Measurements from ENCODE around the gene PGA3. TPM values are rescaled to one million over a fixed set of nuclear protein-coding genes. Genes with fewer than 3 reads are reported as not detected.

The PGA3 gene
- polyA plus RNA-seq, 1 of the 3 experiments (the other 2 are of a cell fraction), result not detected

- no peaks in the 10 kb centered on the region for H3F3A ChIP-seq (replicated peaks; ENCODE audit: insufficient read depth)
- no peaks in the 10 kb centered on the region for H3K9me3 ChIP-seq
- ChIA-PET CTCF (interaction anchor here (0.8 to 4.5 kb wide), 3 partner anchors 10 to 125 kb away, joined by 3 to 24 read pairs (median 5); no protein-coding TSS in a partner anchor), POLR2A (no interaction called here)
- no peaks in the 10 kb centered on the region for H3K36me3 ChIP-seq (replicated peaks in 1 of 2; ENCODE audit: control insufficient read depth in 1 of 2, insufficient read depth in 2 of 2, low read length in 1 of 2)
- H3K4me2 ChIP-seq, result no peak overlapping the region
- TF ChIP-seq ELF1 (IDR thresholded peaks at IDR 0.05), result no peak
- no peak for TF ChIP-seq POLR2AphosphoS5 (IDR thresholded peaks at IDR 0.05; ENCODE audit: low read depth, low read length)
- TF ChIP-seq, protein P1, sequence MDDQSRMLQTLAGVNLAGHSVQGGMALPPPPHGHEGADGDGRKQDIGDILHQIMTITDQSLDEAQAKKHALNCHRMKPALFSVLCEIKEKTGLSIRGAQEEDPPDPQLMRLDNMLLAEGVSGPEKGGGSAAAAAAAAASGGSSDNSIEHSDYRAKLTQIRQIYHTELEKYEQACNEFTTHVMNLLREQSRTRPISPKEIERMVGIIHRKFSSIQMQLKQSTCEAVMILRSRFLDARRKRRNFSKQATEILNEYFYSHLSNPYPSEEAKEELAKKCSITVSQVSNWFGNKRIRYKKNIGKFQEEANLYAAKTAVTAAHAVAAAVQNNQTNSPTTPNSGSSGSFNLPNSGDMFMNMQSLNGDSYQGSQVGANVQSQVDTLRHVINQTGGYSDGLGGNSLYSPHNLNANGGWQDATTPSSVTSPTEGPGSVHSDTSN (IDR thresholded peaks at IDR 0.05), result no peak
- TF ChIP-seq, protein P2, sequence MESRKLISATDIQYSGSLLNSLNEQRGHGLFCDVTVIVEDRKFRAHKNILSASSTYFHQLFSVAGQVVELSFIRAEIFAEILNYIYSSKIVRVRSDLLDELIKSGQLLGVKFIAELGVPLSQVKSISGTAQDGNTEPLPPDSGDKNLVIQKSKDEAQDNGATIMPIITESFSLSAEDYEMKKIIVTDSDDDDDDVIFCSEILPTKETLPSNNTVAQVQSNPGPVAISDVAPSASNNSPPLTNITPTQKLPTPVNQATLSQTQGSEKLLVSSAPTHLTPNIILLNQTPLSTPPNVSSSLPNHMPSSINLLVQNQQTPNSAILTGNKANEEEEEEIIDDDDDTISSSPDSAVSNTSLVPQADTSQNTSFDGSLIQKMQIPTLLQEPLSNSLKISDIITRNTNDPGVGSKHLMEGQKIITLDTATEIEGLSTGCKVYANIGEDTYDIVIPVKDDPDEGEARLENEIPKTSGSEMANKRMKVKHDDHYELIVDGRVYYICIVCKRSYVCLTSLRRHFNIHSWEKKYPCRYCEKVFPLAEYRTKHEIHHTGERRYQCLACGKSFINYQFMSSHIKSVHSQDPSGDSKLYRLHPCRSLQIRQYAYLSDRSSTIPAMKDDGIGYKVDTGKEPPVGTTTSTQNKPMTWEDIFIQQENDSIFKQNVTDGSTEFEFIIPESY (IDR thresholded peaks at IDR 0.05; ENCODE audit: borderline replicate concordance, low read depth), result no peak
- no peak for TF ChIP-seq USF1 (IDR thresholded peaks at IDR 0.05; ENCODE audit: borderline replicate concordance, low read depth)
- no peak for TF ChIP-seq FOXJ3 (CRISPR knock-in tag; IDR thresholded peaks at IDR 0.05)
- no peak for TF ChIP-seq RAD21 (IDR thresholded peaks at IDR 0.05; ENCODE audit: low read length)
- TF ChIP-seq, protein P3, sequence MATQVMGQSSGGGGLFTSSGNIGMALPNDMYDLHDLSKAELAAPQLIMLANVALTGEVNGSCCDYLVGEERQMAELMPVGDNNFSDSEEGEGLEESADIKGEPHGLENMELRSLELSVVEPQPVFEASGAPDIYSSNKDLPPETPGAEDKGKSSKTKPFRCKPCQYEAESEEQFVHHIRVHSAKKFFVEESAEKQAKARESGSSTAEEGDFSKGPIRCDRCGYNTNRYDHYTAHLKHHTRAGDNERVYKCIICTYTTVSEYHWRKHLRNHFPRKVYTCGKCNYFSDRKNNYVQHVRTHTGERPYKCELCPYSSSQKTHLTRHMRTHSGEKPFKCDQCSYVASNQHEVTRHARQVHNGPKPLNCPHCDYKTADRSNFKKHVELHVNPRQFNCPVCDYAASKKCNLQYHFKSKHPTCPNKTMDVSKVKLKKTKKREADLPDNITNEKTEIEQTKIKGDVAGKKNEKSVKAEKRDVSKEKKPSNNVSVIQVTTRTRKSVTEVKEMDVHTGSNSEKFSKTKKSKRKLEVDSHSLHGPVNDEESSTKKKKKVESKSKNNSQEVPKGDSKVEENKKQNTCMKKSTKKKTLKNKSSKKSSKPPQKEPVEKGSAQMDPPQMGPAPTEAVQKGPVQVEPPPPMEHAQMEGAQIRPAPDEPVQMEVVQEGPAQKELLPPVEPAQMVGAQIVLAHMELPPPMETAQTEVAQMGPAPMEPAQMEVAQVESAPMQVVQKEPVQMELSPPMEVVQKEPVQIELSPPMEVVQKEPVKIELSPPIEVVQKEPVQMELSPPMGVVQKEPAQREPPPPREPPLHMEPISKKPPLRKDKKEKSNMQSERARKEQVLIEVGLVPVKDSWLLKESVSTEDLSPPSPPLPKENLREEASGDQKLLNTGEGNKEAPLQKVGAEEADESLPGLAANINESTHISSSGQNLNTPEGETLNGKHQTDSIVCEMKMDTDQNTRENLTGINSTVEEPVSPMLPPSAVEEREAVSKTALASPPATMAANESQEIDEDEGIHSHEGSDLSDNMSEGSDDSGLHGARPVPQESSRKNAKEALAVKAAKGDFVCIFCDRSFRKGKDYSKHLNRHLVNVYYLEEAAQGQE (IDR thresholded peaks at IDR 0.05; ENCODE audit: low read depth, low read length), result no peak
- no peak for TF ChIP-seq IRF3 (IDR thresholded peaks at IDR 0.05; ENCODE audit: low read depth, low read length)
- no peak for TF ChIP-seq GATA2 (CRISPR knock-in tag; IDR thresholded peaks at IDR 0.05)
- TF ChIP-seq TAF1 (IDR thresholded peaks at IDR 0.05; ENCODE audit: borderline replicate concordance, low read depth, low read length), result no peak
- no peak for TF ChIP-seq YY1 (IDR thresholded peaks at IDR 0.05; ENCODE audit: low read depth)
- no peak for TF ChIP-seq EZH2phosphoT487 (IDR thresholded peaks at IDR 0.05; ENCODE audit: borderline replicate concordance, low read depth)
- TF ChIP-seq, protein P4, sequence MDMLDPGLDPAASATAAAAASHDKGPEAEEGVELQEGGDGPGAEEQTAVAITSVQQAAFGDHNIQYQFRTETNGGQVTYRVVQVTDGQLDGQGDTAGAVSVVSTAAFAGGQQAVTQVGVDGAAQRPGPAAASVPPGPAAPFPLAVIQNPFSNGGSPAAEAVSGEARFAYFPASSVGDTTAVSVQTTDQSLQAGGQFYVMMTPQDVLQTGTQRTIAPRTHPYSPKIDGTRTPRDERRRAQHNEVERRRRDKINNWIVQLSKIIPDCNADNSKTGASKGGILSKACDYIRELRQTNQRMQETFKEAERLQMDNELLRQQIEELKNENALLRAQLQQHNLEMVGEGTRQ (IDR thresholded peaks at IDR 0.05; ENCODE audit: borderline replicate concordance, low read depth, low read length), result no peak
- no peak for TF ChIP-seq SMC3 (IDR thresholded peaks at IDR 0.05; ENCODE audit: low read depth, low read length)
- no peak overlapping the region for H3K4me3 ChIP-seq (ENCODE audit: low read depth in 2 of 2, low read length in 1 of 2)
- no peaks in the 10 kb centered on the region for H3K9me2 ChIP-seq
- no peak overlapping the region for H3K27ac ChIP-seq (ENCODE audit: low read depth in 2 of 2, low read length in 1 of 2)
- peaks cover 10% of the 10 kb centered on the region; the same call in 1 of the 2 replicates for H3K27me3 ChIP-seq (ENCODE audit: insufficient read depth)
- H3K4me1 ChIP-seq (ENCODE audit: control insufficient read depth in 1 of 2, insufficient read depth in 2 of 2, low read depth in 1 of 2, low read length in 1 of 2), result no peaks in the 10 kb centered on the region
- no peaks in the 10 kb centered on the region for H4K20me1 ChIP-seq (ENCODE audit: insufficient read depth)
- DNase-seq, result no peak
- no peak overlapping the region for H3K9ac ChIP-seq
- H2AFZ ChIP-seq (ENCODE audit: low read depth), result no peak overlapping the region
- WGBS (ENCODE audit: low lambda C conversion rate), result 71% methylated on average over 1 of the region's 1 CpG
- no peaks in the 10 kb centered on the region for H3K79me2 ChIP-seq (ENCODE audit: insufficient read depth)
These were observed 34.5 kb upstream of the PGA3 start for GRCh38 chr11:61168800-61169199.
